K562 (cell line): ENCODE measurements around the gene PCNX2. TPM values are rescaled to one million over a fixed set of nuclear protein-coding genes. Genes with fewer than 3 reads are reported as not detected.
A peak's percentile ranks its signal among the peaks of the same experiment; 100 is the strongest.

Source experiments
- polyA plus RNA-seq, 8 experiments: library from polyadenylated mRNA; depleted of rRNA in 4 of 8; stranded (reverse) in 5 of 8; unstranded in 3 of 8; fragments of >200 nt; fragmentation: Nextera tagmentation in 2 of 8; fragmentation: Illumina TruSeq in 1 of 8; extraction: Ambion mirVana in 2 of 8; extraction: Trizol in 1 of 8; gene quantifications; 2 replicates each; pipeline versions ENCODE4 v1.2.1 to v1.2.3, GENCODE V29; 2011 to 2014; ENCODE audit warnings: inconsistent platforms in 1 of 8, missing spikeins in 1 of 8
- total RNA-seq, 7 experiments: library from RNA; depleted of rRNA in 6 of 7; stranded (reverse); fragments of >200 nt in 6 of 7; fragmentation: Illumina TruSeq in 2 of 7; extraction: Trizol in 2 of 7; gene quantifications; 2 replicates each; pipeline versions ENCODE4 v1.2.1 to v1.2.3, GENCODE V29; 2011 to 2021; ENCODE audit warnings: low replicate concordance in 1 of 7
- TF ChIP-seq, protein P1 (sequence below), 2 experiments: fragments of 450-650 bp; IDR thresholded peaks; 2 replicates each; pipeline ENCODE4 v1.6.1; 2018; ENCODE audit warnings: mild to moderate bottlenecking in 2 of 2, low read depth in 1 of 2; ENCODE audit not compliant: partially characterized antibody in 2 of 2
- TF ChIP-seq, protein P2 (sequence below), 2 experiments: fragments of 450-650 bp; conservative IDR thresholded peaks; 2 replicates each; pipeline ENCODE4 v1.6.1; 2017; ENCODE audit warnings: mild to moderate bottlenecking in 2 of 2, moderate library complexity in 2 of 2
- TF ChIP-seq, protein P3 (sequence below): fragments of 450-650 bp; IDR thresholded peaks from 2 replicates; pipeline ENCODE4 v1.6.1; 2016
- TF ChIP-seq, protein P4 (sequence below), 2 experiments: fragments of 450-650 bp; IDR thresholded peaks; 2 replicates each; pipeline ENCODE4 v1.6.1; 2016; ENCODE audit warnings: mild to moderate bottlenecking in 2 of 2, borderline replicate concordance in 1 of 2, low read depth in 1 of 2, moderate library complexity in 1 of 2
- TF ChIP-seq, protein P5 (sequence below): fragments of 450-650 bp; IDR thresholded peaks from 2 replicates; pipeline ENCODE4 v1.6.1; 2017; ENCODE audit warnings: antibody characterized with exemption

The PCNX2 gene
- total and polyA plus RNA-seq, 9 of the 15 experiments (the other 6 are each of a cell fraction or from before 2014, with no cell fraction given), result 0.07 to 0.33 TPM; not detected in 7

DNA sequence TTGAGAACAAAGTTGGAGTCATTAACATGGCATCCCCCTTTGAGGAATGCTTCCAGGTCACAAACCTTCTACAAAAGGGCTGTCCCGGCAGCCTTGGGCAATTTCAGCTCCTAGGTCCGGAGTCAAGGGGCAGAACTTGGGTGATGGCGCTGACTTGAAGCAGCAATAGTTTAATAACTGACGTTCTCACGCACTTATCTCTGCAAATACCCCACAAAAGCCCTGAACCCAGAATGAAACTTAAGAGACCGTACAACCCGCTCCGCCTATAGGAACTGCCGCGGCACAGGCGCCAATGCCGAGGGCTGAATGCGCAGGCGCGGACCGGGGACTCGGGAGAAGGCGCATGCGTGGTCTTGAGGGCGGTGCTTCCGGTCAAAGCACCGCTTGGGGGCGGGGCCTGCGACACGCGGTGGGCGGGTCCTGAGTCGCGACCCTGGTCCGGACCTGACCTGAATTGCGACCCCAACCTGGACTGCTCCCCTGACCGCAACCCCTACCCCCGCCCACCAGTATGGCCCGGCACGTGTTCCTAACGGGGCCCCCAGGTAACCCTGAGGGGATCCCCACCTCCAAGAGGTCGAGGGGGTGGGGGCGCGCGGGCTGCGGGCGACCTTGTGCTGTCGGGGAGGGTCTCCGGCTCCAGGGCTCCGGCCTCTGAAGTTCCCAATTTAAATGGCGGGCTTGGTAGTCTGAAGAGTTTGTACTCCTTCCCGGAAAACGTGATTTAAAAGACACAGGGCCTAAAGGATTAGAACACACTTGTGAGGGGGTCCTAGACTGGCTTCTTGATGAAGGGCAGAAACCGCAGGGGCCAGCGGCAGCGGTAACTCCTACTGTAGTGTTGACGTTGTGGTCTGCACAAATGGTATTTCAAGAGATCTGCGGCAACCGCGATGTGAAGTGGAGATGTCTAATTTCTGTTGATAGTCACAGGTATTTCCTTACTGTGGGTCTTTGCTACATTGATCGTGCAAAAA lies 345.0 kb downstream of the PCNX2 start, which contains the start of gene NTPCR (continued):
- TF ChIP-seq, protein P1, sequence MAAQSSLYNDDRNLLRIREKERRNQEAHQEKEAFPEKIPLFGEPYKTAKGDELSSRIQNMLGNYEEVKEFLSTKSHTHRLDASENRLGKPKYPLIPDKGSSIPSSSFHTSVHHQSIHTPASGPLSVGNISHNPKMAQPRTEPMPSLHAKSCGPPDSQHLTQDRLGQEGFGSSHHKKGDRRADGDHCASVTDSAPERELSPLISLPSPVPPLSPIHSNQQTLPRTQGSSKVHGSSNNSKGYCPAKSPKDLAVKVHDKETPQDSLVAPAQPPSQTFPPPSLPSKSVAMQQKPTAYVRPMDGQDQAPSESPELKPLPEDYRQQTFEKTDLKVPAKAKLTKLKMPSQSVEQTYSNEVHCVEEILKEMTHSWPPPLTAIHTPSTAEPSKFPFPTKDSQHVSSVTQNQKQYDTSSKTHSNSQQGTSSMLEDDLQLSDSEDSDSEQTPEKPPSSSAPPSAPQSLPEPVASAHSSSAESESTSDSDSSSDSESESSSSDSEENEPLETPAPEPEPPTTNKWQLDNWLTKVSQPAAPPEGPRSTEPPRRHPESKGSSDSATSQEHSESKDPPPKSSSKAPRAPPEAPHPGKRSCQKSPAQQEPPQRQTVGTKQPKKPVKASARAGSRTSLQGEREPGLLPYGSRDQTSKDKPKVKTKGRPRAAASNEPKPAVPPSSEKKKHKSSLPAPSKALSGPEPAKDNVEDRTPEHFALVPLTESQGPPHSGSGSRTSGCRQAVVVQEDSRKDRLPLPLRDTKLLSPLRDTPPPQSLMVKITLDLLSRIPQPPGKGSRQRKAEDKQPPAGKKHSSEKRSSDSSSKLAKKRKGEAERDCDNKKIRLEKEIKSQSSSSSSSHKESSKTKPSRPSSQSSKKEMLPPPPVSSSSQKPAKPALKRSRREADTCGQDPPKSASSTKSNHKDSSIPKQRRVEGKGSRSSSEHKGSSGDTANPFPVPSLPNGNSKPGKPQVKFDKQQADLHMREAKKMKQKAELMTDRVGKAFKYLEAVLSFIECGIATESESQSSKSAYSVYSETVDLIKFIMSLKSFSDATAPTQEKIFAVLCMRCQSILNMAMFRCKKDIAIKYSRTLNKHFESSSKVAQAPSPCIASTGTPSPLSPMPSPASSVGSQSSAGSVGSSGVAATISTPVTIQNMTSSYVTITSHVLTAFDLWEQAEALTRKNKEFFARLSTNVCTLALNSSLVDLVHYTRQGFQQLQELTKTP (IDR thresholded peaks at IDR 0.05; ENCODE audit: low read depth in 1 of 2, partially characterized antibody in 2 of 2), result no peak
- TF ChIP-seq, protein P2, sequence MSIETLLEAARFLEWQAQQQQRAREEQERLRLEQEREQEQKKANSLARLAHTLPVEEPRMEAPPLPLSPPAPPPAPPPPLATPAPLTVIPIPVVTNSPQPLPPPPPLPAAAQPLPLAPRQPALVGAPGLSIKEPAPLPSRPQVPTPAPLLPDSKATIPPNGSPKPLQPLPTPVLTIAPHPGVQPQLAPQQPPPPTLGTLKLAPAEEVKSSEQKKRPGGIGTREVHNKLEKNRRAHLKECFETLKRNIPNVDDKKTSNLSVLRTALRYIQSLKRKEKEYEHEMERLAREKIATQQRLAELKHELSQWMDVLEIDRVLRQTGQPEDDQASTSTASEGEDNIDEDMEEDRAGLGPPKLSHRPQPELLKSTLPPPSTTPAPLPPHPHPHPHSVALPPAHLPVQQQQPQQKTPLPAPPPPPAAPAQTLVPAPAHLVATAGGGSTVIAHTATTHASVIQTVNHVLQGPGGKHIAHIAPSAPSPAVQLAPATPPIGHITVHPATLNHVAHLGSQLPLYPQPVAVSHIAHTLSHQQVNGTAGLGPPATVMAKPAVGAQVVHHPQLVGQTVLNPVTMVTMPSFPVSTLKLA (conservative IDR thresholded peaks at IDR 0.05), result peak; percentile 74 to 85
- TF ChIP-seq, protein P3, sequence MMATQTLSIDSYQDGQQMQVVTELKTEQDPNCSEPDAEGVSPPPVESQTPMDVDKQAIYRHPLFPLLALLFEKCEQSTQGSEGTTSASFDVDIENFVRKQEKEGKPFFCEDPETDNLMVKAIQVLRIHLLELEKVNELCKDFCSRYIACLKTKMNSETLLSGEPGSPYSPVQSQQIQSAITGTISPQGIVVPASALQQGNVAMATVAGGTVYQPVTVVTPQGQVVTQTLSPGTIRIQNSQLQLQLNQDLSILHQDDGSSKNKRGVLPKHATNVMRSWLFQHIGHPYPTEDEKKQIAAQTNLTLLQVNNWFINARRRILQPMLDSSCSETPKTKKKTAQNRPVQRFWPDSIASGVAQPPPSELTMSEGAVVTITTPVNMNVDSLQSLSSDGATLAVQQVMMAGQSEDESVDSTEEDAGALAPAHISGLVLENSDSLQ, result no peak
- TF ChIP-seq, protein P4, sequence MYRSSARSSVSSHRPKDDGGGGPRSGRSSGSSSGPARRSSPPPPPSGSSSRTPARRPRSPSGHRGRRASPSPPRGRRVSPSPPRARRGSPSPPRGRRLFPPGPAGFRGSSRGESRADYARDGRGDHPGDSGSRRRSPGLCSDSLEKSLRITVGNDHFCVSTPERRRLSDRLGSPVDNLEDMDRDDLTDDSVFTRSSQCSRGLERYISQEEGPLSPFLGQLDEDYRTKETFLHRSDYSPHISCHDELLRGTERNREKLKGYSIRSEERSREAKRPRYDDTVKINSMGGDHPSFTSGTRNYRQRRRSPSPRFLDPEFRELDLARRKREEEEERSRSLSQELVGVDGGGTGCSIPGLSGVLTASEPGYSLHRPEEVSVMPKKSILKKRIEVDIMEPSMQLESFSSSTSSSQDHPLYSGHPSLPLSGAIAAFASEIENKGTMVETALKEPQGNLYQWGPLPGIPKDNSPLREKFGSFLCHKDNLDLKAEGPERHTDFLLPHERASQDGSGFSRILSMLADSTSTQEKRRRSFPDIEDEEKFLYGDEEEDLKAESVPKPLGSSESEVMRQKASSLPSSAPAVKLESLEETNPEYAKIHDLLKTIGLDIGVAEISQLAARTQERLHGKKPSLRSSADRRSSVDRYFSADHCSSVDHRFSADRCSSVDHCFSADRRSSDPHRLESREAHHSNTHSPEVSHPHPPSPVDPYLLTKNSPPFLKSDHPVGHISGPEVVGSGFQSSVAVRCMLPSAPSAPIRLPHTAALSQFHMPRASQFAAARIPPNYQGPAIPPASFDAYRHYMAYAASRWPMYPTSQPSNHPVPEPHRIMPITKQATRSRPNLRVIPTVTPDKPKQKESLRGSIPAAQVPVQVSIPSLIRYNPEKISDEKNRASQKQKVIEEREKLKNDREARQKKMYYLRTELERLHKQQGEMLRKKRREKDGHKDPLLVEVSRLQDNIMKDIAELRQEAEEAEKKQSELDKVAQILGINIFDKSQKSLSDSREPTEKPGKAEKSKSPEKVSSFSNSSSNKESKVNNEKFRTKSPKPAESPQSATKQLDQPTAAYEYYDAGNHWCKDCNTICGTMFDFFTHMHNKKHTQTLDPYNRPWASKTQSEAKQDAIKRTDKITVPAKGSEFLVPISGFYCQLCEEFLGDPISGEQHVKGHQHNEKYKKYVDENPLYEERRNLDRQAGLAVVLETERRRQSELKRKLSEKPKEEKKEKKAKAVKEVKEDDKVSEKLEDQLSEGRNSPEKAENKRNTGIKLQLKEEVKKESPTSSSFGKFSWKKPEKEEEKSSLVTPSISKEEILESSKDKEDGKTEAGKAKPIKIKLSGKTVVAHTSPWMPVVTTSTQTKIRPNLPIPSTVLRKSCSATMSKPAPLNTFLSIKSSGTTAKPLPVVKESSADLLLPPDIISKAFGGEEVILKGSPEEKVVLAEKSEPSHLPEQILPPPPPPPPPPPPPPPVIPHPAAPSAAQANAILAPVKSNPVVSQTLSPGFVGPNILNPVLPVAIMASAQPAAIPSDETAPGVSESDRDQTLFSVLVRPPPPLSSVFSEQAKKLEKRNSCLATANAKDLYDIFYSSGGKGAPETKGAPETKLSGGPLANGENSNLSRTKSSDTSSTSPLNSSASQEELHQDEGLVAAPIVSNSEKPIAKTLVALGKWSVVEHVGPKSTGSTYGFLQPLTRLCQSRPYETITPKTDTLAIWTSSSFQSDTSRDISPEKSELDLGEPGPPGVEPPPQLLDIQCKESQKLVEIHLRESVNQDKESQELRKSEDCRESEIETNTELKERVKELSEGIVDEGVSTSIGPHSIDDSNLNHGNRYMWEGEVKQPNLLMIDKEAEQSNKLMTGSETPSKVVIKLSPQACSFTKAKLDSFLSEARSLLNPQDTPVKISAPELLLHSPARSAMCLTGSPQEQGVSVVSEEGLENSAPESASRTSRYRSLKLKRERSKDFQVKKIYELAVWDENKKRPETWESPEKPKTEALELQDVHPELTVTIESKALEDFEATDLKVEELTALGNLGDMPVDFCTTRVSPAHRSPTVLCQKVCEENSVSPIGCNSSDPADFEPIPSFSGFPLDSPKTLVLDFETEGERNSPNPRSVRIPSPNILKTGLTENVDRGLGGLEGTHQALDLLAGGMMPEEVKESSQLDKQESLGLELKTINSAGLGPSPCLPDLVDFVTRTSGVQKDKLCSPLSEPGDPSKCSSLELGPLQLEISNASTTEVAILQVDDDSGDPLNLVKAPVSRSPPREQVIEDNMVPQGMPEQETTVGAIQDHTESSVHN (IDR thresholded peaks at IDR 0.05; ENCODE audit: borderline replicate concordance in 1 of 2, low read depth in 1 of 2), result no peak
- TF ChIP-seq, protein P5, sequence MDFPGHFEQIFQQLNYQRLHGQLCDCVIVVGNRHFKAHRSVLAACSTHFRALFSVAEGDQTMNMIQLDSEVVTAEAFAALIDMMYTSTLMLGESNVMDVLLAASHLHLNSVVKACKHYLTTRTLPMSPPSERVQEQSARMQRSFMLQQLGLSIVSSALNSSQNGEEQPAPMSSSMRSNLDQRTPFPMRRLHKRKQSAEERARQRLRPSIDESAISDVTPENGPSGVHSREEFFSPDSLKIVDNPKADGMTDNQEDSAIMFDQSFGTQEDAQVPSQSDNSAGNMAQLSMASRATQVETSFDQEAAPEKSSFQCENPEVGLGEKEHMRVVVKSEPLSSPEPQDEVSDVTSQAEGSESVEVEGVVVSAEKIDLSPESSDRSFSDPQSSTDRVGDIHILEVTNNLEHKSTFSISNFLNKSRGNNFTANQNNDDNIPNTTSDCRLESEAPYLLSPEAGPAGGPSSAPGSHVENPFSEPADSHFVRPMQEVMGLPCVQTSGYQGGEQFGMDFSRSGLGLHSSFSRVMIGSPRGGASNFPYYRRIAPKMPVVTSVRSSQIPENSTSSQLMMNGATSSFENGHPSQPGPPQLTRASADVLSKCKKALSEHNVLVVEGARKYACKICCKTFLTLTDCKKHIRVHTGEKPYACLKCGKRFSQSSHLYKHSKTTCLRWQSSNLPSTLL, result no peak
